ENCODE results near the gene LY6G6D.

The LY6G6D gene, protein sequence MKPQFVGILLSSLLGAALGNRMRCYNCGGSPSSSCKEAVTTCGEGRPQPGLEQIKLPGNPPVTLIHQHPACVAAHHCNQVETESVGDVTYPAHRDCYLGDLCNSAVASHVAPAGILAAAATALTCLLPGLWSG

DNA sequence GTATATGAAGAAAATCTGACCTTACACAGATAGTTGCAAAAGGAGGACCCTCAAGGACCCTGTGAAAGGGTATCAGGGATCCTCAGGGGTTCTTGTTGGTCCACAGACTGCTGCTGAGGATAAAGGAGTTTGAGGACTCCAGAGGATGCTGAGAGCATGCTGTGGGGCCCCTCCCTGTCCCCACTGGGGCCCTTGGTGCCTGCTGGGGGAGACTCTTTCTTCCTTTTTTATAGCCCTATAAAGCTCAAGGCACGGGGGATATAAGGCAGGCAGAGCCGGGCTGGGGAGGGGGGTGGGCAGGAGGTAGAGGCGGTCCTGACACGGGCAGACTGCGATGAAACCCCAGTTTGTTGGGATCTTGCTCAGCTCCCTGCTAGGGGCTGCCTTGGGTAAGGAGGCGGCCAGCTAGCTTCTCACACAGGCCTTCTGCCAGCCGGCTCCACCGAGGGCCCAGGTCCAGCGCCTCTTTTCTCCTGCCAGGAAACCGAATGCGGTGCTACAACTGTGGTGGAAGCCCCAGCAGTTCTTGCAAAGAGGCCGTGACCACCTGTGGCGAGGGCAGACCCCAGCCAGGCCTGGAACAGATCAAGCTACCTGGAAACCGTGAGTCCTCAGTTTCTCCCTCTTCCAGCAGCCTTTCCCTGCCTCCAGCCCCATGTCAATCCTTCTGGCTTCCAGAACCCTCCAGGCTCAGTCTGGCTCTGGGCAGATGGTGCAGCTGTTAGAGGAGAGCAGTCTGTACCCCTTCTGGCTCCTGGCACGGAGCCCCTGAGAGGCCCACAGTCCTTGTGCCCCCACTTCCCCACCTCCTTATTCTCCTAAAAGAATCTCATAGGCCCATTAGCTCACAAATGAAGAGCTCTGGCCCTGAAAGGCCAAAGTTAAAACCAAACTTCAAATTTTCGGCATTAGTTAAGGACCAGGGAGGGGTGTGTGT, at the start of gene LY6G6D:
Gene LY6G6D (plus strand): TSS at position 327 of the 937 bp plus-strand sequence. CDS start 8 bp downstream, at position 335.
- no peak for DNase-seq

DNA sequence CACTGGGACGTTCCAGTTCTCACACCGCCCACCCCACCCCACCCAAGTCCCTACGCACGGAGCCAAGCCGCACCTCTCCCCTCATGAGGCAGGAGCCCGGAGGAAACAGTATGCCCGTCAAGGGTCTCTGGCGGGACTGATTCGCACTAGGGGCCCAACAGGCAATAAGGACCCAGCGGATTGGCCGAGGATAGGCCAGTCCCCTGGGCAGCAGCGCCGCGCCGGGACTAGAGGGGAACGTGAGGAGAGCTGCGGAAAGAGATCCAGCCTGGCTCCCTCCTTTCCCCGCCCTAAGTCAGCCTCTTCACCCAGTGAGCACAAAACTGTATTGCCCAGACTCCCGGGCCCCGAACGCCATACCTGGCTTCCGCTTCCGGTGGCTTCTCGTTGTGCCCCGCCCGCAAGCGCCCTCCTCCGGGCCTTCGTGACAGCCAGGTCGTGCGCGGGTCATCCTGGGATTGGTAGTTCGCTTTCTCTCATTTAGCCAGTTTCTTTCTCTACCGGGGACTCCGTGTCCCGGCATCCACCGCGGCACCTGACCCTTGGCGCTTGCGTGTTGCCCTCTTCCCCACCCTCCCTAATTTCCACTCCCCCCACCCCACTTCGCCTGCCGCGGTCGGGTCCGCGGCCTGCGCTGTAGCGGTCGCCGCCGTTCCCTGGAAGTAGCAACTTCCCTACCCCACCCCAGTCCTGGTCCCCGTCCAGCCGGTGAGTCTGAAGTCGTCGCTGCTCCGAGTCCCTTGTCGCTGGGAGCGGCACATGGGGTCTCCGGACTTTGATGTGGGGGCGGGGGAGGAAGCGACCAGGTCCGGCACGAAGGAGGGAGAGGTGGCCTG, 49.4 kb upstream of the LY6G6D start, which contains the start of gene CSNK2B:
Gene CSNK2B (plus strand): TSS at position 580 of the 836 bp plus-strand sequence. CDS start 752 bp downstream, outside the sequence.
- peak in 50 of 51 donors; percentile 79 to 99 (median 98) for DNase-seq

DNA sequence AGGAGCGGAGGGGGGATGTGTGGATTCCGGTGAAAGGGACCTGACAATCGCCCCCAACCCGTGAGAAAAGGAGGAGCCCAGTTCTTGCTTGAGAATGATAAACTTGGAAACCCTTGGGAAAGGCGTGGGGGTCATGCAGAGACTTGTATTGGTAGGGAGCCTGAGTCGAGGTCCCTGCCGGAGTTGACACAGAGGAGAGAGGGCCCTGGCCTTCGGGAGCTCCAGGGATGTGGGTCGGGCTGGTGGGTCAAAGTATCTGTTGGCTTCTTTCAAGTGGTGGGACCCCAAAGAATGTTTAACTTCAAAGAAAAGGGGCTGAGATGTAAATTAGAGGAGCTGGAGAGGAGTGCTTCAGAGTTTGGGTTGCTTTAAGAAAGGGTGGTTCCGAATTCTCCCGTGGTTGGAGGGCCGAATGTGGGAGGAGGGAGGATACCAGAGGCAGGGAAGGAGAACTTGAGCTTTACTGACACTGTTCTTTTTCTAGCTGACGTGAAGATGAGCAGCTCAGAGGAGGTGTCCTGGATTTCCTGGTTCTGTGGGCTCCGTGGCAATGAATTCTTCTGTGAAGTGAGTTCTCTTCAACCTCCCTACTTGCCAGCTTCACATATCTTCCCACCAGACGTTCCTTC, 48.7 kb upstream of the LY6G6D start:
- DNase-seq, result peak in 1 of 51 donors; percentile 40

DNA sequence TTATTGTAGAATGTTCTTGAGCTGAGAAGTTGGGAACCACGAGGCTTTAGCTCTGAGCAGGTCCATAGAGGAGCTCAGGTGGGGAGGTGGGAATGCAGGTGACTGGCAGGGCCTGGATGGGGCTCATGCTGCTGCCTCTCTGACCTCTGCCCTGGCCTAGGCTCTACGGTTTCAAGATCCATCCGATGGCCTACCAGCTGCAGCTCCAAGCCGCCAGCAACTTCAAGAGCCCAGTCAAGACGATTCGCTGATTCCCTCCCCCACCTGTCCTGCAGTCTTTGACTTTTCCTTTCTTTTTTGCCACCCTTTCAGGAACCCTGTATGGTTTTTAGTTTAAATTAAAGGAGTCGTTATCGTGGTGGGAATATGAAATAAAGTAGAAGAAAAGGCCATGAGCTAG, 45.5 kb upstream of the LY6G6D start, which contains the start of gene LY6G5B:
Gene LY6G5B (plus strand): TSS at position 301 of the 400 bp plus-strand sequence. CDS start 975 bp downstream, outside the sequence.
- no peak for DNase-seq

DNA sequence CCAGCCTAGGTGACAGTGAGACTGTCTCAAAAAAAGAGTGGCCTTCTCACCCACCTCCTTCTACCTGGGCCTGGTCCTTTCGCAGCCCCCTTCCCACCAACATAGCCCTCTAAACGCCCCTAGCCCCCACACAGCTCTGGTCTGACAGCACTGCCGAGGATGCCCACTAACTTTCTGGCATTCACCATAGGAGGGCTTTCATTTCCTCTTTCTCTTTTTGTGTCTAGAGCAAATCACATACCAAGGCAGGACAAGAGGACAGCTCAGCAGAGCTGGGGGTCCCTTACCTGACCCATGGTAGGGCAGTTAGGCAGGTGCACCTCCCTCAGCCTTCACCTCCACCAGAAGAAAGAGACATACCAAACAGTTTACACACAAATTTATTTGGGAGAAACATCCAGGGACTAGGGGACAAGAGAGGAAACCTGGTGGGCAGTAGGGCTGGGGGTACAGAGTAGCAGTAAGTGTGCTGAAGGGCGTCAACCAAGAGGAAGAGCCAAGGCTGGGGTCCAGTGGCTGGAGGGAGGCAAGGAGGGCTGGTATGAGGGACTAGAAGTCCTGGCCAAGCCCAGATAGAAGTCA, 38.7 kb upstream of the LY6G6D start:
- DNase-seq, result no peak

DNA sequence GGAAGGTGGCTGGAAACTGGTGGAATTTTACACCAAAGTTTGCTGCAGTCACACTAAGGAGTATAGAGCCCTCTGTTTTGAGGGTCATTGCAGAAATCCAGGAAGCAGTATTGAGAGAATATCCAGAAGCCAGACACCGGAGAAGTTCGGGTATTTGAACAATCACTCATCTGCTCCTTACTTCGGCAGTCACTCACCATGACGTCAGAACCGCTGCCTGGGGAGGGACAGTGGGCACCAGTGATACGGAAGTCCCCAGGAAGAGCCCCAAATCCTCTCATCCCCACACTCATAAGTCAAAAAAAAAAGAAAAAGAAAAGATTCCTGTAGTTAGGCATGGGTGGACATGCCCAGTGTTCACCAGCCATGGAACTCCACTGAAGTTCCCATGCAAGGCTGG, 38.2 kb upstream of the LY6G6D start:
- no peak for DNase-seq

DNA sequence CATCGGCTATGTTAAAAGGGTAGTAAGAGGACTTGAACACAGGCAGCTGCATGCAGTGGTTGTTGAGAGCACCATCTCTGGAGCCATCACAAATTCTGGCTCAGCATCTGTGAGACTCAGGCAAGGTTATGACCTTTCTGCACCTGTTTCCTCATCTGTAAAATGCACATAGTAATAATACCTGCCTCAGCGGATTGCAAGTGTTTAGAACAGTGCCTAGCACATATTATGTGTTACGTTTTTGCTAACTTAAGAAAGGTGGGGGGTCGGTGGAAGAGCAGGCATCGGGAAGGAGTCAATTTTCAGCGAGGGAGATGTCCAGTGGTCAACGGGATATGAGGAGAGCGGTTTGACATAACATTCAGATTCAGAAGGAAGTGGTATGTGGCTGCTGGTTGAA, 37.2 kb upstream of the LY6G6D start:
- DNase-seq, result no peak

DNA sequence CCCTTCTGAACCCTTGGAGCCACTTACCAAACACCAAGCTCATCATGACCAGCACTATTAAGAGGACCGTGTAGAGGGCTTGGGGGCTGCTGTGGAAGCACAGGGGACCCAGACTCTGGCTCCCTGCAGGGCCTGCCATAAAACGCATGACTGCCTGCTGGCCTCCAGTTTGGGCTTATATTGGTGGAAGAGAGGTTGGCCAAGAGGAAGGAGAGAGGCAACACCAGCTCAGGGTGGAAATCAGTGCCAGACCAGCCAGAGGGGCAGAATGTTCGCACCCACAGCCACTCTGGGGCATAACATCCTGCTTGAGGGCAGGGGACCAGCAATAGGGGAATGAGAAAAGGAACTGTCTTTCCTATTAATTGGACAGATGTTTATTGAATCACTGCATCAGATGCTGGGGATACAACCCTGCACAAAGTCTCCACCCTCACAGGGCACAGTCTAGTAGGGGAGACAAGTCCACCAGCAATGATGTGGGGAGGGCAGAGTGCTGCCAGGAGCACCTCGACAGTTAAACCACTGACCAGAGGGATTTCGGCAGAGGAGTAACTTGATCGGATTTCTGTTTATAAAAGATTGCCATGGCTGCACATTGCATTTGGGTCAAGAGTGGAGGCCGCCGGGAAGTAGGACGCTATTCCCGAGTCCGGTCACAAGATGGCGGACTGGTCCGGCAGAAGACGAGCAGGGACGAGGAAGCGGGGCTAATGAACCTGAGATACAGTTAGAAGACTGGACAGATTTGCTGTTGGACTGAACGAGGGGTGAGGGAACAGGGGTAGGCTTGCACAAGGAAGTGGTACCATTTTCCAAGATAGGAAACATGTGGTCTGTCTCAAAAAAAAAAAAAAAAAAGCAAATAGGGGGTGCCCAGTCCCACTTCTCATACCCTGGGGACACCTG, 34.7 kb upstream of the LY6G6D start, which contains the start of gene LY6G5C:
Gene LY6G5C (minus strand): TSS at position 842 of the 909 bp plus-strand sequence. CDS start 694 bp downstream, at position 148.
- peak in 46 of 51 donors; percentile 4 to 83 (median 60) for DNase-seq

DNA sequence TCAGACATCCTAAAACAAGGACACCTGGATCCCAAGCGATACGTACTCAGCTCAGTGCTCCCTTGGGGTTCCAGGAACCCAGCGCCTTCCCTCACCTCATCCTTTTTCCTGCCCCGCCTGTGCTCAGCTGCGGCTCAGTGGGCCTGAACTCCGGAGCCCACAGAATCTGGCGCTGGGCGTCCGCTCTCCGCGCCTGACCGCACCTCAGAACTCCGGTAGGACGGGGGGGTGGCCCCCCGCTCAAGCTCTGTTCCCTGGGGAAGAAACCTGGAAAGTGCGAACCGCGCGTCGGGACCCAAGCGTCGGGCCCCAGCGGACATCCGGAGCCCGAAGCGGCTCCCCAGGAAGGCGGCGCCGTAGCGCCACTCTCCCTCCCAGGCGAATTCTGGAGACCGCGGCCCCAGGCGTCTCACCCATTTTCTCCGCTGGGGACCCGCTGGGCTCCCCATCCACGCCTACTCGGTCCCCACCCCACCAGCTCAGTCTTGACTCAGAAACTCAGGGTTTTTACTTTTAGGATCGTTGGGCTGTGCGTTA, 33.9 kb upstream of the LY6G6D start:
- DNase-seq, result peak in 21 of 51 donors; percentile 4 to 69 (median 26)

DNA sequence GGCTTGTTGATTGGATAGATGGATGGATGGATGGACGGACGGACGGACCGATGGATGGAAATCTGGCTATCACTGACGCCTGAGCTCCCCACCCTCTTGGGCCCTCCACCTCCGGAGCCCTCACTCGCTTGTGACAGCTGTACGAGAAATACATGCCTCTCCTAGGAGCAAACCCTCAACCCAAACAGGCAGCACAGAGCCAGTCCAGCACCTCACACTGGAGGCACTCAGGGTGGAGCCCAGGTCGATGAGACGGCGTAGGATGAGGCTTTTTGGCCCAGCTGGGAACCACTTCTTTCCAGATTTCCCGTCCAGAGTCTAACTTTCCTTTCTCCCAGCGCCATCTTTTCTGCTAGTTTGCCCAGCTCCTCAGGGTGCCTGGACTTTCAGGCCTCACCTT, 31.6 kb upstream of the LY6G6D start:
- no peak for DNase-seq

DNA sequence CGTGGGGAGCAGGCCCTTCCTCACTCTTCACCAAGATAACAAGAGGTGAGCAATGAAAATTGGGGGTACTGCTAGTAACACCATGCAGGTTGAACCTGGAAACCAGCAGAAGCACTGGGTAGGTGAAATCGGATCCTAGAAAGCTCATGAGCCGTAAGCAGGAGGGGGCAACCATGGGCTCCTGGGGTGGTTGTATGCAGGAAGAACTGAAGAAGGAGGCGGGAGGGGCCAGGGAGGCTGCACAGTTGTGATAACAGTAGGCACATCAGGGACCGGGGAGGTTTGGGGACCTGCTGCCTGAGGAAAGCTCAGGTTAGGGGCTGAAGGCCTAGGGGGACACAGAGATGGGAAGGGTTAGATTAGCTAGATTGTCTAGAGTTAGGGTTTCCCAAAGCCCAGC, 28.7 kb upstream of the LY6G6D start:
- DNase-seq, result no peak

DNA sequence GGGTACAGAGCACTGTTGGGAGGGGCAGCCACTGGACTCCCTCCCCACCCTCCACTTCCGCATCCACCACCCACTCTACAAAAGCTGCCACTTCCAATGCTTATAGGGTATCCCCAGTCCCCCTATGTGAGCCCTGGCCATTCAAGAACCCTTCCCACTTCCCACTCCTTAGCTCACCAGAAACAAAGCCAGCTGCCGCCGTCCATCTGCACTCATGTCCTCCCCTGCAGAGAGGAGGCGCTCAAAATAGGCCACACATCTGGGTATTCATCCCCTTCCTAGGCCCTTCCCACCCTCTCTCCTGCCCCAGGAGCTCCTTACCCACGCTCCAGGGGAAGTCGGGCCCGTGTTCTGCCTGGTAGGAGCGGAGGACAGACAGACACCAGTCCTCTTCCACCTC, 27.8 kb upstream of the LY6G6D start:
- no peak for DNase-seq

DNA sequence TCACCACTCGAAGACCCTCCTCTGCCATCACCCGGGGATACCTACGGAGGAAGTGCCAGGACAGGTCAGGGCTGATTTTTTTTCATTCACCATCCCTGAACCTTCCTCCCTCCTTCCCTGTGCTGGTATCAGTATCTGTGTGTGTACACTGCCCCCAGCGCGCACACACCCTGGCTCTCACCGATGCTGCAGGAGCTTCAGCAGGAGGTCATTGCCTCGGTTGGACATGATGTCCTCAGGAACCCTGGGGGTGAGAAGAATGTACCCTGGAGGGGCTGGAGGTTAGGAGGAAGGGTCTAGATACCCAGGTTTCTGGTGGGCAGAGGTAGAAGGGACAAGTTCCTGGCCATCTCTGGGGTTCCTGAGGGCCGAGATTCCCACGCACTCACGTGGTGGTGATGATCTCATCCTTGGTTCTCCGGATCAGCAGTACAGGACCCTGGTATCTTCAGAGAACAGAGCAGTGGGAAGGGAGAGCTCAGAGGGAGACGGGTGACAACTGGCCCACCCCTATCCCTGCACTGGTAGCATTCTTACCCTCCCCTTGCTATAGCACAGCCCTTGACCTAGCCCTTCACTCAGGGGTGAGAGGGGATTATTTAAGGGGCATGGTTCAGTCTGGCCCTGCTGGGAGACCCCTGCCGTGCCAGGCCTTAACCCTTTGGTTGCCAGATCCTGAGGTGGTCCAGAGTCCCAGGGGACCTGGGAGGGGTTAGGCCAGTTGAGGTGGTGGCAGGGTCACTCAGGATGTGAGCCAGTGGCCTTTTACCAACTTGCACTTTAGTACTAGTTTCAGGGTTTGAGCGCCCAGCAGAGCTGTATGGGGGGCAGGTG, 27.1 kb upstream of the LY6G6D start:
- DNase-seq, result no peak

DNA sequence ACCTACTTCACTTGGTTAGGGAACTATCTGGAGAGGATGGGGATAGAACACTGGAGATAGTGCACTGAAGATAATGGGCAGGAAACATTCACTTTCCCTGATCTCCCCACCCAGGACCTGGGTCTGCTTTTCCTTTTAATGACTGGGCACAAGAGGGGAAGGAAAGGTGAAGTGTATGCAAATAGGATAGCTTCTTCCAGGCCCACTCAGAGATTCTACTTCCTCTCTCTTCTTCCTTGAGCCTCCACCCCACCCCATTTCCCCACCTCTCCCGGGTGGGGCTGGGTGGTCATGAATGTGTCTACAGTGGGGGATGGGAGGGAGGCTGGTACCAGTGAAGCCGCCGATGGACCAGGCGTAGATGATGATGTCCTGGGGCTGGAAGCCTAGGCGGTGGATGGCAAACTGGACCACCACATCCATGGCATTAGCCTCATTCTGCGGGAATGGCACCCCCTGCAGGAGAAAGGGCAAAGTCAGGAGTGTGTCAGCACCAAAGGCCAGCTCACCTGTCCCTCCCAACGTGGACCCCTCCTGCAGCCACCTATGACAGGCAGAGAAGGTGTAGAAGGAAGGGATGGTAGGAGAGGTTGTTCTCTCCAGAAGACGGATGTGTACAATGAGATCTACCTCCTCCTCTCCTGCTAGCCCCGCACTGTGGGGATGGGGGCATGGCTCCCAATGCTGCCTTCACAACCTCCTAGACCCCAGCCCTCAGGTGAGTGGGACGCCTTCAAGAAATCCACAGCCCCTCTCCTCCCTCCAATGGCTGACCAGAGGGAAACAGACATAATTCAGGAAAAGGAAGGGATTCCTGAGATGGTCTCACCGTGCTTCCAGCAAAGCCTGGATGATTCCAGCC, 25.7 kb upstream of the LY6G6D start:
- no peak for DNase-seq

DNA sequence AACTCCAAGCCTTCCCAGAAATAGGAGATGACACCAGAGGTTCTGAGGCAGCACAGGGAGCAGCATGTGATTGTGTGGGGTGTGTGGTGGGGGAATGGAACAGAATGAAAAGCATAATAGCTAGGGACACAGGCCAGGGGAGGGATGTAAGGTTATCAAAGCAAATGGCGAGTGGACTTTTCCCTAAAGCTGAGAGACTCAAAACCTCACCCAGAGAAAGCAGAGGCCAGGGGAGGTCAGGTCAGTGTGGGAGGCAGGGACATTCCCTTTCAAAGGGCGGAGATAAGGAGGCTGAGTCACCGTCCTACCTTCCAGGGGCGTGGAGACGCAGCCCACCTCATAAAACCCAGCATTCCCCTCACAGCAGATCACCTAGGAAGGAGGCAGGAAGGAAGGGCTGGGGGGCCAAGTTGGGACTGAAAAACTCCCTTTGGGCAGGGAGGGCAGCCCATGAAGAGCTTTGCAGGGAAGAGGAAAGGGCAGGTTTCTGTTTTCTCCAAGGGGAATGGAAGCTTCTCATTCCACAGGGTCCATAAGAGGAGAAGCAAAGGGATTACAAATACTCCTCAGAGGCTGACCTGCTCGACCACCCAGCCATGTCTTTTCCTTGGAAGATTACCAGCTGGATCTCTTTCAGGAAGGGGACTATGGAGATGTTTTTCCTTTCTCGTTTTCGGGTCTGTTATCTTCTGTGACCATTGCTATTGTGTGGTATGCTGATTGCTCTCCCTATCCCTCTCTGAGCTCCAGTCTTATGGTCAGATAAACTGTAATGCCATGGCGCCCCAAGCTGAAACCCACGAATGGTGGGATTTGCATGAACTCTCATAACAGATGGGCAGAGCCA, 24.7 kb upstream of the LY6G6D start:
- no peak for DNase-seq

DNA sequence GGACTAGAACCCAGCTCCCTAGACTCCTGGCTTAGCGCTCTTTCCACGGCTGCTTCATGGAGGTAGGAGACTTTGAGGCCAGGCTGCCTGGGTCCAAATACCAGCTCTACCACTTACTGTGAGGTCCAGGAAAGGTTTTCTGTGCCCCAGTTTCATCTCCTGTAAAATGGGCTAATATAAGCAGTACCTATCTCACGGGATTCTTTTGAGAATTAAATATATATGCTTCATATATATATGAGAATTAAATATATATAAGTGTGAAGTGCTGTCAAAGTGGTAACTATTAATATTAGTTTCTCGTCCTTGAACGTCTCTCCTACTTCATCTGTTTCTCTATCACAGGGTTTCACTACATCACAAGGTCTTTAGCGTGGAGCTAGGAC, 24.1 kb upstream of the LY6G6D start:
- no peak for DNase-seq

All from hypothalamus (tissue), 51 donors.